GM12801 (cell line): Measurements from ENCODE around the gene RSAD2.

Experiments
- CTCF ChIP-seq: IDR thresholded peaks from one replicate; pipeline ENCODE4 v1.5.1; 2011; ENCODE audit warnings: control low read depth; ENCODE audit not compliant: insufficient read length; ENCODE audit errors: extremely low read depth

RSAD2 gene

GRCh38 chr2:6924101-6924923 is 46.7 kb downstream of the RSAD2 start:
- TF ChIP-seq CTCF: no peak

- TF ChIP-seq CTCF: no peak
Observed at GRCh38 chr2:6924924-6925409, 47.4 kb downstream of the RSAD2 start.

GRCh38 chr2:6926071-6926732 is 48.6 kb downstream of the RSAD2 start:
- TF ChIP-seq CTCF: no peak

GRCh38 chr2:6927186-6927585 is 49.6 kb downstream of the RSAD2 start:
- no peak for TF ChIP-seq CTCF

GRCh38 chr2:6927753-6928152 is 50.2 kb downstream of the RSAD2 start:
- TF ChIP-seq CTCF: no peak

GRCh38 chr2:6928452-6928851 is 50.9 kb downstream of the RSAD2 start:
- no peak for TF ChIP-seq CTCF

- TF ChIP-seq CTCF: no peak
Observed at GRCh38 chr2:6929196-6929819, 51.7 kb downstream of the RSAD2 start.
